CD4-positive, alpha-beta T cell treated with Interleukin-10 for 1 hour (primary cell): ENCODE measurements around the gene CCDC85C.
A peak's percentile ranks its signal among the peaks of the same experiment; 100 is the strongest.

Experiments used
- DNase-seq: peaks from one replicate; pipeline ENCODE4 v3.0.0-alpha.2; 2020

The CCDC85C gene

DNA sequence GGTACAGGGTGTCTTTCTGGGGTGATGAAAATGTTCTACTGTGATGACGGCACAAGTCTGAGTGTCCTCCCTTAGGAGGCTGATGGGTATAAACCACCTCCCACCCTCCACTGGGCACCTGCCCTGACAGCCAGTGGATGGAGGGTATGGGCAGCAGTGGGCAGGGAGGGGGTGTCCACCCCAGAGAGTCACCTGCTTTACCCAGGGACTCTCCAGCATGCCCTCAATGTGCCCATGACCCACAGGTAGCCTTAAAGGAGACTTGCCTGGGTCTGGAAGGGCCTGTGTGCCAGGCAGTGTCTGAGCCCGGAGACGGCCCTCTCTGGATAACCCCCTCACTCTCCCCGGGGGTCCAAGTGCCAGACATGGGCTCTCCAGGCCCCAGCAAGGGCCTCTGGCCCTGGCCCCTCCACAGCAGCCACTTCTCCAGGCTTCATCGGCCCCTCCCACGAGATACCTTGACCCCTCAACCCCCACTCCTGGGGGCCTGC, 84.0 kb downstream of the CCDC85C start:
- DNase-seq, result no peak

GRCh38 chr14:99519347-99519881, 84.6 kb downstream of the CCDC85C start:
- no peak for DNase-seq

- DNase-seq, result peak; percentile 85
Observed at GRCh38 chr14:99518441-99519346, 85.3 kb downstream of the CCDC85C start.

- DNase-seq, result no peak
Observed at GRCh38 chr14:99517643-99518381, 86.2 kb downstream of the CCDC85C start.

- DNase-seq, result no peak
Observed at GRCh38 chr14:99516871-99517642, 87.0 kb downstream of the CCDC85C start.

- DNase-seq, result no peak
Observed at GRCh38 chr14:99516156-99516870, 87.7 kb downstream of the CCDC85C start.

- no peak for DNase-seq
Observed at GRCh38 chr14:99515301-99516155, 88.5 kb downstream of the CCDC85C start.

DNA sequence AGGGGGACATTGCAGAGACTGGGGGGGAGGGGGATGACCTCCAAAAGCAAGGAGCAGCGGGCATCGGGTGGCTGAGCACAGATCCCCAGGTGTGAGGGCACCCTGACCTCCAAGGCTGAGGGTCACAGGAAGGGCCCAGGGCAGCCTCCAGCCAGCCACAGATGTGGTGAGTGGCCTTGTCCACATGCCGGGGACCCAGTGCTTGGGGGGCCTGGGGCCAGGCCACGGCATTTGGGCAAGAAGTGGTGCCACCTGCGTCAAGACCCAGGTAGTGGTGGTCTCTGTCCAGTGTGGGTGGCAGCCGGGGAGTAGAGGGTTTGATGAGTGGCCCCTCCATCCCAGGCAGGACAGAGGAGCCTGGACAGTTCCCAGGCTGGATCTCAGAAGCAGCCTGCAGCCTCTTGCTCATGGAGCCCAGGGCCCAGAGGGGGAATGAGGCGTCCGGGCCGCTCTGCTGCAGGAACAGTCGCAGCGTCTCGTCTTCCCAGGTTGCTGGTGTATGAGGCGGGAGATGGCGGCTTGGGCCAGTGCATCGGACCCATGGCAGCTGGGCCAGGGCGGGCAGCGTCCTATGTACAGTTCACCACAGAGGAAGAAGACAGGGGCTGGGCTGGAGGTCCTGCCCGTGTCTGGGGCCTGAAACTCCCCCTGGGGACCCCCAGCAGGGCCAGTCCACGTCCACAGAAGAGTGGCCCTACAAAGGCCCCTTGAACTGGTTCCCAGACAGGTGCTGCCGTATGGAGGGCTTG, 89.3 kb downstream of the CCDC85C start:
- no peak for DNase-seq

DNA sequence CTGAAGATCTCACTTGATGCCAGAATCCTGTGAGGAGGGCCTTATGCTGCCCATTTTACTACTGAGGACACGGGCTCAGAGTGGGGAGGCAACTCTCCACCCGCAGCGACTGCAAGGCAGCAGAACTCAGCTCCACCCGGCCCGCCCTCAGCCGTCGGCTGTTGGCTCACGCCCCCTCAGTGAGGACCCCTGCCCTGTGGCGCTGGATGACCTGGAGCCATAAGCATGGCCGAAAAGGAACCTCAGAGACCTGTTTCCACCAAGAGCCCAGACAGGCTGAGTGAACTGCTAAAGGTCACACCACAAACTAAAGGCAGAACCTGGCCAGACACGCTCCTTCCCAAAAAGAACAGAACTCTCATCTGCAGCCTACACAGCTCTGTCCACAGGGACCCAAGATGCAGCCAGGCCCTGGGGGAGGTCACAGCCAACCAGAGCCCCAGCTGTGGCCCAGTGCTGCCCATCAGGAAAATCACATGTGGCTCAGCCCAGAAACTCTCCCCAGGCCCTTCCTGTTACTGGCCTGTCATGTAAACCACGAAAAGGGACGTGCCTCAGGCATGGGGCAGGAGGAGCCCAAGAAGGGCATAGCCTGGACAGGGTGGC, 90.0 kb downstream of the CCDC85C start:
- no peak for DNase-seq

GRCh38 chr14:99513183-99513694, 90.8 kb downstream of the CCDC85C start:
- DNase-seq, result no peak

DNA sequence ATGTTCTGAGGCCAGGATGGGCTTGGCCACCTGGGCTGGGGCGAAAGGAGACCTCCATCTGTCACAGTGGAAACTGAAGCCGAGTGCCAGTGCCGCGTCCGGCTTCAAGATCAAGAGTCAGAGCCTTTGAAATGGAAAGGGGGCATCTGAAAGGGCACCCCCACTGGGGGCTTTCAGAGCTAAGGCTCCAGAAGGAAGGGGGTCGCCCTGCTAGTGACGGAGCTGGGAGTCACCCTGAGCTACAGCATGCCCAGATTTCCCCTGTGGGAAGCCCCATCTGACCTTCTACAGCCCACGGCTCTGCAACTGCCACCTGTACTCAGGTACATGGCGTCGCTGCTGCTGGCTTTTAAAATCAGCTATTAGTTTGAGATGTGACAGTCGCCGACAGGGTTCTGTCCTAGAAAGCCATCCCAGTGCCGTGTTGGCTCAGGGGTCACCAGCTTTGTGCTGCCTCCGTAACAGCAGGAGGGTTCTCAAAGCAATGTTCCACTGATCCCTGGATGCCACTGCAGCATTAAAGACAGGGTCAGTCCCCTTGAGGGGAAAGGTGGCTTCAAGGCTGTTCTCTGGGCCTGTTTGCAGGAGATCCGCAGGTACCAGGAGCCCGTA, 91.3 kb downstream of the CCDC85C start:
- DNase-seq, result no peak

DNA sequence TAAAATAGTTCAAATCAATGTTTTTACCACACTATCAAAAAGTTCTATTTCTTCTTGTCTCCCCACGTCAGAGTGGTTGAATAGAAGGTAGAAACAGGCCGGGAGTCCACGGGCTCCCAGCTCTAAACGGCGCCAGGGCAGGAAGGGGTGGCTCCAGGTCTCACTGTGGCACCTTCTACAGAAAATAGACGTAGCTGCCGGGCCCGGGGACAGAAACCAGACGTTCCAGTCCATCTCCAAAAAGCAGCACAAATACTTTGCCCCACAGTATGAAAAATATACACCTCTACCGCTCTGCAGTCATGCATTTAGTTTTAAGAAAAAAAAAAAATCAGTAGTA, 91.9 kb downstream of the CCDC85C start:
- DNase-seq, result no peak

DNA sequence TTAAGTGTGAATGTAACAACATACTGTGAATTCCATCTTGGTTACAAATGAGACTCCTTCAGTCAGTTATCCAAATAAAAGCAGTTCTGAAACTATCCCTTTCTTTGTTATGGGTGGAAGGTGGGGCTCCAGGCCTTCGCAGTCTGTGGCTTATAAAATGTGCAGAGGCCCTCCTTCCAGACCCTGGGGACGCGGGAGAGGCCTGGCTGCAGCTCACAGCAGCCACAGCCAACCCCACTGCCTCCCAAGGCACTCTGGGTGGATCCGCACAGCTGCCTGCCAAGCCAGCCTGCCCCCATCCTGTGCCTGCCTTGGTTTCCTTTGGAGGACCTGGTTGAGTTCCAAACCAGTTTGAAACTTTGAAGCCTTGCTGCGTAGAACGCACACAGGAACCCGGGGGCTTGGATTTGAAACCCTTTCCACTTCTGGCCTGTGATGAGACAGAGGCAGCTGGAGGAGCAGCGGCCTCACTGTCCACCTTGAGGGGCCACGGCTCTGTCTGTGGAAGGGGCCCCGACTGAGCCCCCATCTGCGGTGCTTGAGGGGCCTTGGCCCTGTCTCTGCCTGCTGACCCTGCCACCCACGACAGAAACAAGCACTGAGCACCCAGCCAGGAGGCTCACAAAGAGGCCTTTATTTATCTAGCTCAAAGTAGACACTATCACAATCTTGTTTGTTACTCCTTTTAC, 92.4 kb downstream of the CCDC85C start:
- DNase-seq, result no peak

GRCh38 chr14:99510556-99511139, 93.4 kb downstream of the CCDC85C start:
- no peak for DNase-seq

GRCh38 chr14:99509871-99510555, 94.0 kb downstream of the CCDC85C start:
- DNase-seq, result no peak

DNA sequence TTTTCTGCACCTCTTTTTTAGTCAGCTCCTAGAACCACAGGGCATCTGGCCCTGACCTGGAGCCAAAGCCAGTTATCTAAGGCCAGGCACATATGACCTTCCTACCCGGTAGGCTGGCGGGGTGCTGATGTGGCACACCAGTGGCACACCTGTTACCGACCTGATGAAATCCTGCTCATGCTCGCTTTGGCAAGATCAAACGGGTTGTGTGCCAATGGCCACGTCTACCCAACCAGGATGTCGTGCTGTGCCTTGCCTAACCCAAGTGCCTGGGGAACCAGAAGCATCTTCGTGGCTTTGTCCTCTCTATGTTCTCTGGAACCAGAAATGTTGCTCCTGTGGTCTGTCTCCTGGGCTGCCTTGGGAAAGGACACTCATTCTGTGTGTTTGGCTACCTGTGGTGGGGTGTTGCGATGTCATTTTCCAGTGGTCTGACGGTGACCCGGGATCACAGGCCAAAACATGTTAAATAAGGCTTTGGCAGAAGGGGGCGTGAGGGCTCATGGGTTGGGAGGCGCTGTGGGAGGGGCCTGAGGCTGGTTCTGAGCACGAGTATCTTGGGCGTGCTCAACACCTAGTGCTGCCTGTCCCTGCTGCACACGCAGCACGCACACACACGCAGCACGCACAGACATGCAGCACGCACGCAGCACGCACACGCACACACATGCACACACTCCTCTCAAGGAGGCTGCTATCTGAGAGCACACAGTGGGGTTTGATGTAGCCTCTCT, 94.9 kb downstream of the CCDC85C start:
- DNase-seq, result no peak
